Small intestine (tissue), 4 donors: ENCODE data around the gene RHOXF1. TPM values are rescaled to one million over a fixed set of nuclear protein-coding genes. Genes with fewer than 3 reads are reported as not detected.

Experiments
- polyA plus RNA-seq, 4 donors: library from polyadenylated mRNA; stranded (reverse) in 3 of 4; unstranded in 1 of 4; fragments of 200-250 nt in 3 of 4; fragments of 120-200 nt in 1 of 4; gene quantifications; one replicate each; pipeline versions ENCODE4 v1.2.1 to v1.2.3, GENCODE V29; 2013
- donor health status: healthy with polysubstance abuse.
- donor health status: Bipolar disorder and iron deficiency.
- donor health status: healthy.

Gene RHOXF1
- polyA plus RNA-seq, 4 donors = 1.0 to 1.1 TPM; not detected in 2

Other genes with a start within 250 kb of the RHOXF1 start
- gene RNF113A, start 244.2 kb downstream of the RHOXF1 start, polyA plus RNA-seq = 10 to 100 TPM; 17.5 to 27.5 (median 21.0) TPM
- 100 to 1,000 TPM in 3 of 4 donors, 10 to 100 TPM in 1; 87.9 to 420 (median 233) TPM for gene NDUFA1, start 244.1 kb downstream of the RHOXF1 start, polyA plus RNA-seq
- under 1 TPM in 2 of 4 donors, not detected in 2; 0.10 to 0.37 TPM for gene AKAP14, start 220.0 kb downstream of the RHOXF1 start, polyA plus RNA-seq
- gene NKAP, start 172.2 kb downstream of the RHOXF1 start, polyA plus RNA-seq = 1 to 10 TPM; 4.9 to 9.2 (median 5.0) TPM
- gene RHOXF2B, start 38.2 kb downstream of the RHOXF1 start, polyA plus RNA-seq = not detected
- gene RHOXF2, start 42.7 kb upstream of the RHOXF1 start, polyA plus RNA-seq = under 1 TPM in 1 of 4 donors, not detected in 3; 0.04 TPM
- gene ZBTB33, start 134.9 kb upstream of the RHOXF1 start, polyA plus RNA-seq = 10 to 100 TPM in 1 of 4 donors, 1 to 10 TPM in 3; 3.8 to 11.9 (median 5.0) TPM
- gene TMEM255A, start 195.5 kb upstream of the RHOXF1 start, polyA plus RNA-seq = 1 to 10 TPM in 1 of 4 donors, under 1 TPM in 2, not detected in 1; 0.22 to 1.7 (median 0.27) TPM
- gene ATP1B4, start 246.2 kb upstream of the RHOXF1 start, polyA plus RNA-seq = under 1 TPM in 1 of 4 donors, not detected in 3; 0.66 TPM